HepG2 (cell line): ENCODE results near the gene TTBK1.

Source experiments
- CENPT ChIP-seq: sonication (generic); formaldehyde crosslinking; IDR thresholded peaks from 2 replicates; pipeline ENCODE4 v1.8.0; 2022; ENCODE audit warnings: low read depth, mild to moderate bottlenecking, moderate library complexity, missing genetic modification reagents
- EZH2 ChIP-seq: conservative IDR thresholded peaks from 2 replicates; pipeline ENCODE4 v1.6.1; 2012; ENCODE audit warnings: mild to moderate bottlenecking, low read depth, low read length, moderate library complexity
- FOXP1 ChIP-seq, 2 experiments: fragments of 450-650 bp in 1 of 2; IDR thresholded peaks; 2 replicates each; pipeline ENCODE4 v1.6.1; 2017 to 2018; ENCODE audit warnings: antibody characterized with exemption in 1 of 2
- POLR2AphosphoS5 ChIP-seq: IDR thresholded peaks from 2 replicates; pipeline ENCODE4 v1.6.1; 2012; ENCODE audit warnings: low read depth, low read length
- WIZ ChIP-seq: sonication (generic); formaldehyde crosslinking; IDR thresholded peaks from 2 replicates; pipeline ENCODE4 v1.5.1; 2020; ENCODE audit warnings: mild to moderate bottlenecking, missing genetic modification reagents
- YY1 ChIP-seq: IDR thresholded peaks from 2 replicates; pipeline ENCODE4 v1.6.1; 2011; ENCODE audit warnings: low read length, low read depth, moderate library complexity, mild to moderate bottlenecking; ENCODE audit not compliant: insufficient read depth, insufficient replicate concordance
- TF ChIP-seq, protein P1 (sequence below): sonication (generic); formaldehyde crosslinking; IDR thresholded peaks from 2 replicates; pipeline ENCODE4 v1.9.0; 2021; ENCODE audit warnings: missing genetic modification reagents, mild to moderate bottlenecking, borderline replicate concordance

GRCh38 chr6:43258180-43258579 lies 14.9 kb downstream of the TTBK1 start:
- TF ChIP-seq WIZ (CRISPR knock-in tag) (no peak), FOXP1 (IDR thresholded peaks at IDR 0.05) (no peak), FOXP1 (CRISPR knock-in tag; IDR thresholded peaks at IDR 0.05) (no peak), EZH2 (no peak), POLR2AphosphoS5 (no peak), CENPT (CRISPR knock-in tag) (no peak), YY1 (no peak)
- TF ChIP-seq, protein P1, sequence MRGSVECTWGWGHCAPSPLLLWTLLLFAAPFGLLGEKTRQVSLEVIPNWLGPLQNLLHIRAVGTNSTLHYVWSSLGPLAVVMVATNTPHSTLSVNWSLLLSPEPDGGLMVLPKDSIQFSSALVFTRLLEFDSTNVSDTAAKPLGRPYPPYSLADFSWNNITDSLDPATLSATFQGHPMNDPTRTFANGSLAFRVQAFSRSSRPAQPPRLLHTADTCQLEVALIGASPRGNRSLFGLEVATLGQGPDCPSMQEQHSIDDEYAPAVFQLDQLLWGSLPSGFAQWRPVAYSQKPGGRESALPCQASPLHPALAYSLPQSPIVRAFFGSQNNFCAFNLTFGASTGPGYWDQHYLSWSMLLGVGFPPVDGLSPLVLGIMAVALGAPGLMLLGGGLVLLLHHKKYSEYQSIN (CRISPR knock-in tag): no peak
